RWPE2 (cell line): ENCODE data around the gene IL4R.
A peak's percentile ranks its signal among the peaks of the same experiment; 100 is the strongest.

Experiments
- ATAC-seq: fragments of 200-7000 bp; cut with Tn5 transposase; 3 replicates; pipeline ENCODE4 v1.9.1; 2021; ENCODE audit warnings: low read depth
- DNase-seq: peaks from one replicate; pipeline ENCODE4 v3.0.0-alpha.2; 2020; ENCODE audit warnings: low spot score
- H3K27ac ChIP-seq: fragments of 450-650 bp; 2 replicates; pipeline ENCODE4 v1.5.1; 2017; ENCODE audit warnings: mild to moderate bottlenecking; ENCODE audit not compliant: poor library complexity, severe bottlenecking
- H3K27me3 ChIP-seq: fragments of 250-450 bp; sonication (Bioruptor Pico); 2 replicates; pipeline ENCODE4 v1.5.1; 2021; ENCODE audit warnings: mild to moderate bottlenecking, moderate library complexity; ENCODE audit not compliant: insufficient read depth, poor library complexity, severe bottlenecking
- H3K36me3 ChIP-seq: fragments of 250-450 bp; sonication (Bioruptor Pico); 2 replicates; pipeline ENCODE4 v1.5.1; 2020; ENCODE audit warnings: low read depth, mild to moderate bottlenecking, moderate library complexity
- H3K4me1 ChIP-seq: fragments of 250-450 bp; sonication (Bioruptor Pico); 2 replicates; pipeline ENCODE4 v1.5.1; 2021; ENCODE audit warnings: mild to moderate bottlenecking, moderate library complexity; ENCODE audit not compliant: insufficient read depth, poor library complexity, severe bottlenecking
- H3K4me3 ChIP-seq: fragments of 250-450 bp; sonication (Bioruptor Pico); 2 replicates; pipeline ENCODE4 v1.5.1; 2021; ENCODE audit warnings: mild to moderate bottlenecking, moderate library complexity; ENCODE audit not compliant: severe bottlenecking
- H3K9me3 ChIP-seq: fragments of 250-450 bp; sonication (Bioruptor Pico); 2 replicates; pipeline ENCODE4 v1.5.1; 2021; ENCODE audit warnings: mild to moderate bottlenecking, moderate library complexity; ENCODE audit not compliant: severe bottlenecking
- CTCF ChIP-seq: fragments of 450-650 bp; IDR thresholded peaks from one replicate; pipeline ENCODE4 v1.5.1; 2017; ENCODE audit warnings: mild to moderate bottlenecking, moderate library complexity; ENCODE audit not compliant: poor library complexity, severe bottlenecking

IL4R gene

GRCh38 chr16:27322858-27323780 lies 9.3 kb downstream of the IL4R start:
- Histone ChIP-seq H3K36me3 (peaks cover 27% of the 10 kb centered on the region), H3K27ac (peak overlapping the region; percentile 92), H3K4me3 (no peak overlapping the region), H3K9me3 (no peaks in the 10 kb centered on the region), H3K4me1 (peaks cover 68% of the 10 kb centered on the region), H3K27me3 (no peaks in the 10 kb centered on the region)
- TF ChIP-seq CTCF, result no peak
- DNase-seq, result peak; percentile 84
- peak; percentile 40 for ATAC-seq

- DNase-seq (no peak), ATAC-seq (no peak)
- Histone ChIP-seq H3K9me3 (no peaks in the 10 kb centered on the region), H3K27ac (peak overlapping the region; percentile 92), H3K4me1 (peaks cover 62% of the 10 kb centered on the region), H3K36me3 (peaks cover 31% of the 10 kb centered on the region), H3K27me3 (no peaks in the 10 kb centered on the region), H3K4me3 (no peak overlapping the region)
- TF ChIP-seq CTCF, result no peak
These were observed 10.2 kb downstream of the IL4R start for GRCh38 chr16:27323781-27324561.

GRCh38 chr16:27324851-27325301 lies 11.1 kb downstream of the IL4R start:
- ATAC-seq (no peak), DNase-seq (no peak)
- no peaks in the 10 kb centered on the region for H3K27me3 ChIP-seq
- peaks cover 33% of the 10 kb centered on the region for H3K36me3 ChIP-seq
- H3K27ac ChIP-seq, result peak overlapping the region; percentile 92
- H3K4me3 ChIP-seq, result no peak overlapping the region
- H3K4me1 ChIP-seq, result peaks cover 59% of the 10 kb centered on the region
- no peak for TF ChIP-seq CTCF
- H3K9me3 ChIP-seq, result no peaks in the 10 kb centered on the region

GRCh38 chr16:27325736-27326135 lies 12.0 kb downstream of the IL4R start:
- Histone ChIP-seq H3K27me3 (no peaks in the 10 kb centered on the region), H3K4me3 (no peak overlapping the region), H3K9me3 (no peaks in the 10 kb centered on the region), H3K36me3 (peaks cover 42% of the 10 kb centered on the region), H3K27ac (peak overlapping the region; percentile 92), H3K4me1 (peaks cover 53% of the 10 kb centered on the region)
- DNase-seq (no peak), ATAC-seq (no peak)
- TF ChIP-seq CTCF, result no peak
